SW 1271 (cell line): ENCODE measurements around the gene OR6K6.

ENCODE experiments used
- DNase-seq, 2 experiments: peaks; one replicate each; lab custom pipeline; 2025; lab: John Stamatoyannopoulos, UW

OR6K6 gene, protein sequence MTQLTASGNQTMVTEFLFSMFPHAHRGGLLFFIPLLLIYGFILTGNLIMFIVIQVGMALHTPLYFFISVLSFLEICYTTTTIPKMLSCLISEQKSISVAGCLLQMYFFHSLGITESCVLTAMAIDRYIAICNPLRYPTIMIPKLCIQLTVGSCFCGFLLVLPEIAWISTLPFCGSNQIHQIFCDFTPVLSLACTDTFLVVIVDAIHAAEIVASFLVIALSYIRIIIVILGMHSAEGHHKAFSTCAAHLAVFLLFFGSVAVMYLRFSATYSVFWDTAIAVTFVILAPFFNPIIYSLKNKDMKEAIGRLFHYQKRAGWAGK

GRCh38 chr1:158754420-158754819 is at the start of gene OR6K6:
Gene OR6K6 (plus strand): TSS chr1:158754720. CDS start chr1:158754888, 168 bp downstream.
- DNase-seq: no peak

DNA sequence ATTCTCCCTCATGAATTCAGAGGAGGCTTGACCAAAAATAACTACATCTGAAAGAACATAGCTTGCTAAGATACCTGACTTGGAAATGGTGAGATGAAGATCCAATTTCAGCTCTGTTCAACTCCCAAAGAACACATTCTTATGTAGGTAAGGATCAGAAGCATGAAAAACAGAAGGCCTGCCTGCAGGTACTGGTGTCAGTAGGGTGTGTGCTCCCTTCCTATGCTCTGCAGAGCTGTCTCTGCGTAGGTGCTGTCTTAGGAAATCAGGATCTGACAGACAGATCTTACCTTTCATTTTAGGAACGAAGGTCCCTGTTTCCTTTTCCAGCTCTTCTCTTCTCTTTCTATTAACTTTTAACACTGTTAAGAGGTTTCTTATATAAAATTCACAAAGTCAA is 48.4 kb upstream of the OR6K6 start:
- no peak for DNase-seq

GRCh38 chr1:158711098-158711497 is 43.4 kb upstream of the OR6K6 start:
- no peak for DNase-seq

DNA sequence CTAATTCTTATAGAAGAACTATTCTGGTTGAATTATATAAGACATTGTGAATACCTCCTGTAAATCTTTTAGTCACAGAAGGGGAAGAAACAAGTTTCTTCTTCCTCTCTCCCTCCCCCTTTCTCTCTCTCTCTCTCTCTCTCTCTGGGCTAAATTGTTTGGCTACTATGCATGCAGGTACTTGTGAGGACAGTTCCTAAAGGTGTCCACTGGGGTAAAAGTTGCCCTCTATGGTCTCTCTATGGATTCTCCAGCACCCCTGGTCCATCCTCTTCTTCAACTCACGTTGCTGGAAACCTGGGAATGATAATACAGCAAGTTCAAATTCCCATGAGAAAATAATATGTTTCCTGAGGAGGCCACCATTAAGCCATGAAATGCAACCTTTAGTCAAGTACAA is 39.8 kb upstream of the OR6K6 start:
- no peak for DNase-seq

DNA sequence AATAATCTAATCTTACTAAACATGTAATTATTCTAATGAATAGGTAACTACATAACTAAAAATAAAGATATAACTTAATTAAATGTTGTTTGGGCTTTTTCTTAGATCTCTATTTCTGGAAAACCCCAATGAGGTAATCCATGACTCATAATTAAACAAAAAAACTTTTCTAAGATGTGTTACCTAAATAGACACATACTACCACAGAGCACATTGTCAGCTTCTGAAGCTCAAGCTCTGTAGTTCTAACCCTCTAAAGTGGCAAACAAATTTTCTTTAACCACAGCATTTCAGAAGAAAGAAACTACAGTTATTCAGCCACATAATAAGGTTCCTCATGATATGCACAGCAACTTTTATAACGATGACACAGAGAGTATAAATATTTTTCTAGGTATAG is 38.2 kb upstream of the OR6K6 start:
- DNase-seq: no peak

GRCh38 chr1:158717344-158717743 is 37.2 kb upstream of the OR6K6 start:
- no peak for DNase-seq

- DNase-seq: no peak
These were observed 34.9 kb upstream of the OR6K6 start for GRCh38 chr1:158719664-158720063.

DNA sequence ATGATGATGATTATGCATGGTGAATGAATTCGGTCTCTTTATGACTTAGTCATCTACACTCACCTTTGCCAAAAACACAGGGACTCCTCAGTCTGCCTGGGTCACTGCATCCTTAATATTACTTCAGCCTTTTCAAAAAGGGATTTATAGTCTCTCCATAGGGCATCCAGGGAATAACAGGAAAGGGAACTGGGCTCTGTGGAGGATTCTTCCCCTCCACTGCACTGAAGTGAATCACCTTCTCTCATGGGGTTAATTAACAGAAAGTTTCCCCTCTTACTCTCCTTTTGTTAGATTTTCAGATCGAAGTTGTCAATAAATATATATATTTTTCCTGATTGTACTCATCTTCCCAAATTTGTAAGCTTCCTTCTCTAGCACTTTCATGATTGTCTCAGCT is 33.9 kb upstream of the OR6K6 start, which contains the start of gene OR6K3:
Gene OR6K3, minus strand, starts transcription at position 101 of the 400 bp plus-strand sequence. CDS start 2,605 bp downstream, outside the sequence.
- no peak for DNase-seq

DNA sequence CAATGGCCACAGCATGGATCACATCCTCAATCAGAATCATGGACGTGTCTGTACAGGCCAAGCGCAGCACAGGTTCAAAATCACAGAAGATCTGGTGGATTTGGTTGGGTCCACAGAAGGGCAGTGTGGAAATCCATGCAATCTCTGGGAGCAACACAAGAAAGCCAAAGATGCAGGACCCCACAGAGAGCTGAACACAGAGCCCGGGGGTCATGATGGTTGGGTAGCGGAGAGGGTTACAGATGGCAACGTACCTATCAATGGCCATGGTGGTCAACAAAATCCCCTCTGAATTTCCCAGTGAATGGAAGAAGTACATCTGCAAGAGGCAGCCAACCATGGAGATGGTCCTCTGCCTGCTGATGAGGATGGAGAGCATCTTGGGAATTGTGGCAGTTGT is 30.1 kb upstream of the OR6K6 start:
- no peak for DNase-seq

- no peak for DNase-seq
These were observed 25.9 kb upstream of the OR6K6 start for GRCh38 chr1:158728510-158729225.

DNA sequence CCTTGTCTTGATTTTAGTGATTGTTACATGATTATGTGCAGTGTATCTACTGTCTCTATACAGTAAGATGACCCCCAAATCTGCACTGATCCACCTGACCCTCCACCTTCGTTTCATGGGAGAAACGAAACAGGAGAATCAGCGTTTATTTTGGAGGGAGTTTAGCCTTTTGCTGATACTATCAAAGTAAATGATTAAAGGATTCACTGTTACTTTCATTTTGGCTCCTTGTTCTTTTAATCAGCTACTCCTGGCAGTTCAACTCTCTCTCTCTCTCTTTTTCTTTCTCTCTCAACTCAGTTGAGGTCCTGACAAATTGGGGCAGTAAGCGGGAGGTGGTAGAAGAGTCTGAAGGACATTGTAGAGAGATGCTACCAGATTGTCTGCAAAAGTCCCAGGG is 24.1 kb upstream of the OR6K6 start:
- DNase-seq: no peak

- no peak for DNase-seq
These were observed 22.8 kb upstream of the OR6K6 start for GRCh38 chr1:158731707-158732106.

DNA sequence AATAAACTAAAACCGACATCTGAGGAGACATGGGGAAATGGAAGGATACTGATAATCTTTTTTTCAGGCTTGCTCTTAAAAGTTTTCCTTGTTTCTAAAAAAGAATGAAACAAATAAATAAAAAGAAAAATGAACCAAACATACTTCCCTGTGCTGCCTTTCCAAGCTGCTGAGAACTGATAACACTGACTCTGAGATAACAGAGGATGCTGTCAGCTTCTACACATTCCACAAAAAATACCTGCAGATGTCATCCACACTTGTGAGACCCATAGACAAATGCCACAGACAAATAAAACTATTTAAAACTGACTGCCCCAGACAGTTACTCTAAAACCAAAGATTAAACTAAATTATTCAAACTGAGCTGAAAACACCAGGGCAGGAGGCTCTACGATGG is 22.0 kb upstream of the OR6K6 start:
- DNase-seq: no peak

GRCh38 chr1:158735848-158736247 is 18.7 kb upstream of the OR6K6 start:
- no peak for DNase-seq

GRCh38 chr1:158752155-158752712 is 2.3 kb upstream of the OR6K6 start:
- no peak for DNase-seq

GRCh38 chr1:158771950-158772866 is 17.7 kb downstream of the OR6K6 start, which contains the start of gene OR6N1:
Gene OR6N1 (minus strand): TSS chr1:158772195. CDS start chr1:158766682, 5,513 bp downstream.
- no peak for DNase-seq

DNA sequence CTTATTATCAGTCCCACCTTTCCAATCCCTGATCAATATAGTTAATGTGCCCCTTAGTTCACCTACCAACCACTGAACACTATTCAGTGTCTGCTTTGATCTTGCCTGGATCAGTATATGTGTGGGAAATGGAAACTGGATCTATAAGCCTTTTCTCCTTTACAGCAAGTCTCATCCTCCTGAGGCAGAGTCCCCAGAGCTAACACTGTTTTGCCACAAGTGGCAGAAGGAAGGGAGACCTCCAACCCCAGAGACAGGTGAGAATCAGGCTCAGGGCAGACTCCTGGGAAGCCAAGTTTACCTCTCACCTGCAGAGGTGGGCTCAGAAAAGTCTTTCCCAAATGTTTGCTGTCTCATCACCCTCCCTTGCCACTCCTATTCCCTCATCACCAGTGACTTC is 26.6 kb downstream of the OR6K6 start, which contains the start of gene OR6N2:
Gene OR6N2, minus strand, starts transcription at position 101 of the 400 bp plus-strand sequence. CDS start 3,569 bp downstream, outside the sequence.
- DNase-seq: no peak

DNA sequence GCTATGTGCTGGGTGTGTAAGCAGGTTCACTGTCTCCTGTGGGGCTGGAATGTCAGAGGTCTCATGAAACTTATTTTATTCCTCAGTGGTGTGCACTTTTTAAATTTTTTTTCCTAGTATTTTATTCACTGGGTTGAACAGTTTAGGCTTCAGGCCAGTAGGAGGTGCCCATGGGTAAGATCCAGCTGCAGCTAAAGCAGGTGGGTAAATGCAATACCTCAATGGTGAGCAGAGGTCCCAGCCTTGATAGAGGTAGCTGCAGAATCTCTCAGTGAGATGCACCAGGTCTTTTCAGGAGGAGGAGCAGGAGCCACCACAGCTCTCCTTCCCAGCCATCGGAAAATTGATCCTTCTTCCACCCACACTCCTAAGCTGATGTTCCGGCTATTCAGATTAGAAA is 39.1 kb downstream of the OR6K6 start:
- DNase-seq: no peak

DNA sequence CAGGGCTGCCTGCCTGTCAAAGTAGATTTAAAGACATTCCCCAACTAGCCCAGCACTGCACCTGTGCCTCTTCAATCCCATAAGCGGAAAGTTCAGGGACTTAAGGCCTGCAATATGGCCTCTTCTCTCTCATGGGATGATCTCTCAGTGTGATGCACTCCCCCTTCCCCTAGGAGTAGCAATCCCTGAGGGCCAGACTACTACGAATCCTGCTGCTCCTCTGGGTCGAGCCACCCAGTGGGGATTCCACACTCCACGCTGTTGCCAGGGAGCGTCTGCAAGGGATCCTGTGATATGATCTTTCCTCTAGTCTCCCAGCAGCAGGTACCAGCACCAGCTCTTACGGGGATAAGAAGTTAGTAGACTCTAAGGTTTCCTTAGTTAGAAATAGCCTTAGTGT is 39.7 kb downstream of the OR6K6 start:
- no peak for DNase-seq

- DNase-seq: no peak
These were observed 44.0 kb downstream of the OR6K6 start for GRCh38 chr1:158798531-158798930.

DNA sequence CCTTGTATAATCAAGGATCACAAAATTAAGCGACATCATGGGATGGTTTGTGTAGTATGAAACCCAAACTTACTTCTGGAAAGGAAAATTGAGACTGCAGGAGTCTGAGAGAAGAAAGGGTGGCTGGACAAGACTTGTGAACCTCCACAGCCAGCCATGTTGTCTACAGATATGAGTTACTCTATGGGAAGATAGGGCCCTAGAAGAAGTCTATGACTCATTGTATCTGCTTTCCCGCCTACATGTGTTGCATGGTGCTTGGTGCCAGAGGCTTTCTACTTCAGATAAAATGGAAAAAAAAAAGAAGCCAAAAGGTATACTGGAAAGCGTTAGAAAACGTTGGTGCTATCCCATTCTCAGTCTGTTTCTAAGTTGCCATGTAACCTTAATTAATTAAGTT is 45.2 kb downstream of the OR6K6 start:
- no peak for DNase-seq

GRCh38 chr1:158800526-158800925 is 46.0 kb downstream of the OR6K6 start:
- DNase-seq: no peak
